Measurements from ENCODE around the gene PSMA3.
A peak's percentile ranks its signal among the peaks of the same experiment; 100 is the strongest.

Gene PSMA3

DNA sequence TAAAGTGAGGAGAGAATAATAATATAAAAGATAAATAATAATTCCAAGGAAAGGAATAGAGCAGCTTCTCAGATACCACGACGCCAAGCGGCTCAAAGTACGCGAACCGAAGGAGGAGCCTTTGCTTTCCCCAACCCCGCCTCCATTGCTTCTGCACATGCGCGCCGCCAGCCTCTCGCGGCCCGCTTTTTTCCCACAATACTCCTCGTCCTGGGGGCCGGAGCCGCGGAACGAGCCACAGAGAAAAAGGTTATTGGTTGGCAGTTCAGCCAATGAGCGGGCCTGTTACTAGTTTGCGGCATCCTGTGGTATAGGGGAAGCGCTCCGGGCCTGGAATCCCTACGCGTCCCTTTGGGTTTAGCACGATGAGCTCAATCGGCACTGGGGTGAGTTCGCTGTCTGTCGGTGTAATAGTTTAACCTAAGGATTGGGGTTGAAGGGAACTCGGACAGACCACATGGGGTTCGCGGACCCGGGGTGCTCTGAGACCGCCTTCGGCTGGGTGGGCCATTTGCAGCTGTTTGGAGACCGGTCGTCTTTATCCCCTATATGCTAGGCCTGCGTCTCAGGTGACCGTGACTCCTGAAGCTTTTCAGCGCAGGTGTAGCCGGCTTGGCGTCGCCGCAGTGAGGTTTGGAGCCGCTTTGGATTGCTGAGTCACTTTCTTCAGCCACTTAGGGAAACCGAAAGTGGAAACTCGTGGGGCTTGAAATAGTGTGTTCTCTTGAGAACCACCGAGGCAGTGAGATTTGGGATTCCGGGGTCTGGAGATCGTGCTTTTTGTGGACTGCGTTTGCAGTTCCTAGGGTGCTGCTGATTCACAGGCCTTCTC lies at the start of gene PSMA3:
Gene PSMA3 (plus strand): TSS at position 288 of the 832 bp plus-strand sequence. CDS start 78 bp downstream, at position 366.
- TF ChIP-seq, protein P1, sequence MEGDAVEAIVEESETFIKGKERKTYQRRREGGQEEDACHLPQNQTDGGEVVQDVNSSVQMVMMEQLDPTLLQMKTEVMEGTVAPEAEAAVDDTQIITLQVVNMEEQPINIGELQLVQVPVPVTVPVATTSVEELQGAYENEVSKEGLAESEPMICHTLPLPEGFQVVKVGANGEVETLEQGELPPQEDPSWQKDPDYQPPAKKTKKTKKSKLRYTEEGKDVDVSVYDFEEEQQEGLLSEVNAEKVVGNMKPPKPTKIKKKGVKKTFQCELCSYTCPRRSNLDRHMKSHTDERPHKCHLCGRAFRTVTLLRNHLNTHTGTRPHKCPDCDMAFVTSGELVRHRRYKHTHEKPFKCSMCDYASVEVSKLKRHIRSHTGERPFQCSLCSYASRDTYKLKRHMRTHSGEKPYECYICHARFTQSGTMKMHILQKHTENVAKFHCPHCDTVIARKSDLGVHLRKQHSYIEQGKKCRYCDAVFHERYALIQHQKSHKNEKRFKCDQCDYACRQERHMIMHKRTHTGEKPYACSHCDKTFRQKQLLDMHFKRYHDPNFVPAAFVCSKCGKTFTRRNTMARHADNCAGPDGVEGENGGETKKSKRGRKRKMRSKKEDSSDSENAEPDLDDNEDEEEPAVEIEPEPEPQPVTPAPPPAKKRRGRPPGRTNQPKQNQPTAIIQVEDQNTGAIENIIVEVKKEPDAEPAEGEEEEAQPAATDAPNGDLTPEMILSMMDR (conservative IDR thresholded peaks at IDR 0.05) = no peak; the same call in 1 of the 2 replicates
- H3K27ac ChIP-seq = peak within 1 kb of the TSS; percentile 93

DNA sequence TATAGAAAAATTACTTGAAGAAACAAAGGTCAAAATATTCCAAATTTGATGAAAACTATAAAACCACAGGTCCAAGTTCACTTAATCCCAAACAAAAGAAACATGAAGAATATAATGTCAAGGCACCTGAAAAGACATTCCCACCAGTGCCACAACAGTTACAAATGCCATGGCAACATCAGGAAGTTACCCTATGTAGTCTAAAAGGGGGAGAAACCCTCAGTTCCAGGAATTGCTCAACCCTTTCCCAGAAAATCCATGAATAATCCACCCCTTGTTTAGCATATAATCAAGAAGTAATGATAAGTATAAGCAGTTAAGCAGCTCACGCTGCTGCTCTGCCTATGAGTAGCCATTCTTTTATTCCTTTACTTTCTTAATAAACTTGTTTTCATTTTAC lies 48.4 kb upstream of the PSMA3 start:
- no peak overlapping the region for H3K27ac ChIP-seq
- TF ChIP-seq, protein P1 (conservative IDR thresholded peaks at IDR 0.05) = no peak

DNA sequence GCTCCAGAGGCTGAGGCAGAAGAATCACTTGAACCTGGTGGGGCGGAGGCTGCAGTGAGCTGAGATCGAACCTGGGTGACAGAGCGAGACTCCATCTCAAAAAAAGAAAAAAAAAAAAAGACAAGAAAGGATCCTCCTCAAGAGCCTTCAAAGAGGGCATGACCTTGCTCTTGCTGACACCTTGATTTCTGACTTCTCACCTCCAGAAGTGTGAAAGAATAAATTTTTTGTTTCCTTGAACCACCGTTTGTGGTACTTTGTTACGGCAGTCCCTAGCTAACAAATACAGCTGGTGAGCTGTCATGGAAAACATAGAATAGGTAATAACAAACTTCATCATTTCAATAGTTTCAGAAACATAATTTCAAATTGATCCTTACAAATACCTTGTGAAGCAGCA lies 46.6 kb upstream of the PSMA3 start:
- H3K27ac ChIP-seq = no peak overlapping the region
- TF ChIP-seq, protein P1 (conservative IDR thresholded peaks at IDR 0.05) = no peak

DNA sequence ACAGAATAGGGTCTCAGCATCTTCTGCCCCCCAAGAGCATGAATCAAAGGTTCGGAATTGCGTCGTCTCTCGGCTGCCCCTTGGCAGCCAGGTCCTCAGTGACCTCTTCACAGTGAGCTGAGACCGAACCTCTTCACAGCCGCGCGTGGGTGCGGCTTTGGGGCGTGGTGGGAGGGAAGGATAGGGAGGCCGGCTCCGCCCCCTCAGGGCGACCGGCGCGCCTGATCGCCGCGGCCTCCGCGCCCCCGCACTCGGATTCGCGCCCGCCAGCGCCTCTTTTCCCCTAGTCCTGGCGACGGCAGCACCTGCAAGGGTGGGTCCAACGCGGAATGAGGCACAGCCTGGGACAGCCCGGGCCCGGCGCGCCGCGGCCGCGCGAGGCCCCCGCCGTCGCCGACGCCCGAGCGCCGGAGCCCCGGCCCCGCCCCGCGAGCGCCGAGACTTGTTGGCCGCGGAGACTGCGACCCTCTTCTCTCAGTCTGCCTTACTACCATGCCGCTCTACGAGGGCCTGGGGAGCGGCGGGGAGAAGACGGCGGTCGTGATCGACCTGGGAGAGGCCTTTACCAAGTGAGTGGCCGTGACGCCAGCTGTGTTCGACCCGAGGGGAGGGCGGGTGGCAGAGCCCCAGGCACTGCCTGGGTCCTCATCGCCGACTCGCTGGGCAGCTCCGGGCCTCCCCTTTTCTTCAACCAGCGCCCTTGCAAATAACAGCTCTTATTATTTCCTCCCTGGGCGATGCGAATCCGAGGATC lies 44.7 kb upstream of the PSMA3 start, which contains the start of gene ACTR10:
Gene ACTR10 (plus strand): TSS at position 424 of the 754 bp plus-strand sequence. CDS start 69 bp downstream, at position 493.
- H3K27ac ChIP-seq = peak within 1 kb of the TSS; percentile 87
- TF ChIP-seq, protein P1 (conservative IDR thresholded peaks at IDR 0.05) = no peak

DNA sequence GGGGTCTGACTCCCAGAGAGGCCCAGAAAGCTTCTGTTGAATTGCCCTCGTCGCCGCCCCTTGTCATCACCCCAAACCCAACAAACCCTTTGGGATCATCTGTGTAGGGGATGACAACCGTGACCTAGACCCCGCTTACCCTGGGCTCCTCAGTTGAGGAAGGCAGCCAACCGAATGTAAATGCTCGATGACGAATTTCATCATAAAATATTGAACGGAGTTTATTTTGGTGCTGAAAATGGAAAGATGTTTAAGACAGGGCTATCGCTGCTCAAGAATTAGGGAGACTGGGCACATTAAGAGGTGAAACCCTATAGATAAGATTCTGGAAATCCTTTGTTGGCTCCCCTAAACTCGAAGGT lies 44.2 kb upstream of the PSMA3 start:
- TF ChIP-seq, protein P1 (conservative IDR thresholded peaks at IDR 0.05) = no peak
- H3K27ac ChIP-seq = peak overlapping the region; percentile 87

DNA sequence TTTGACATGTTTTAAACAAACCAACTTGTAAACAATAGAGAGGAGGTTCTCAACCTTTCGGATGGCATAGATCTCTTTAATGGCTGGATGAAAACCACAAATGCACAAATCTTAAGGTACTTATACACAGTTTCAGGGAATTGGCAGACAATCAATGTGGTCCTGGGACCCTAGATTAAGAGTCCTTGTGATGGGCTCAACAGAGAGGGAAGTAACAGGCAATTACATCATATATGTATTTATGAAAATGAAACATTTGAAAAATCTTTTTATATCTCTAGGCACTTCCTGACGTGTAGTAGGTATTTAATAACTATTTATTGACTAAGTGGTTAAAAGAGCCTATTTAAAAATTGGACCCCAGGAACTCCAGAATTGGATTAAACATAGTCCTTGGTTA lies 43.8 kb upstream of the PSMA3 start:
- TF ChIP-seq, protein P1 (conservative IDR thresholded peaks at IDR 0.05) = no peak

DNA sequence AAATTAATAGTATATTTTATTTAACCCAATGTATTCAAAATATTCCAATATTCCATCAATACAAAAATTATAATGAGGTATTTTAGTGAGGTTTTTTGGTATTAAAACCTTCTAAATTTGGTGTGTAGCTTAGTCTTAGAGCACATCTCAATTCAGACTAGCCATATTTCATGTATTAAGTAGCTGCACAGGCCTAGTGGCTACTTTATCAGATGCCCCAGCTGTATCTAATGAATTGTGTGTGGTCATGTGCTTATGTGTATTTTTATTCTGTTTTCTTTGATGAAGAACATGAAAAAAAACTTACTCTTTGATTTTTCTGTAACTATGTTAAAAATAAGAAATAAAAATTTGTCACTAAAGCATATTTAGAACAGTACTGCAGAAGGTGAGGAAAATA lies 31.5 kb upstream of the PSMA3 start:
- TF ChIP-seq, protein P1 (conservative IDR thresholded peaks at IDR 0.05) = no peak
- no peak overlapping the region for H3K27ac ChIP-seq

More for the DNA sequence above, 43.8 kb upstream of the PSMA3 start:
- peak overlapping the region; percentile 87 for H3K27ac ChIP-seq
